ENCODE data around the gene LY9. TPM values are rescaled to one million over a fixed set of nuclear protein-coding genes. Genes with fewer than 3 reads are reported as not detected.

Gene LY9, protein sequence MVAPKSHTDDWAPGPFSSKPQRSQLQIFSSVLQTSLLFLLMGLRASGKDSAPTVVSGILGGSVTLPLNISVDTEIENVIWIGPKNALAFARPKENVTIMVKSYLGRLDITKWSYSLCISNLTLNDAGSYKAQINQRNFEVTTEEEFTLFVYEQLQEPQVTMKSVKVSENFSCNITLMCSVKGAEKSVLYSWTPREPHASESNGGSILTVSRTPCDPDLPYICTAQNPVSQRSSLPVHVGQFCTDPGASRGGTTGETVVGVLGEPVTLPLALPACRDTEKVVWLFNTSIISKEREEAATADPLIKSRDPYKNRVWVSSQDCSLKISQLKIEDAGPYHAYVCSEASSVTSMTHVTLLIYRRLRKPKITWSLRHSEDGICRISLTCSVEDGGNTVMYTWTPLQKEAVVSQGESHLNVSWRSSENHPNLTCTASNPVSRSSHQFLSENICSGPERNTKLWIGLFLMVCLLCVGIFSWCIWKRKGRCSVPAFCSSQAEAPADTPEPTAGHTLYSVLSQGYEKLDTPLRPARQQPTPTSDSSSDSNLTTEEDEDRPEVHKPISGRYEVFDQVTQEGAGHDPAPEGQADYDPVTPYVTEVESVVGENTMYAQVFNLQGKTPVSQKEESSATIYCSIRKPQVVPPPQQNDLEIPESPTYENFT
- not detected for total RNA-seq
- long read RNA-seq: 0 reads

DNA sequence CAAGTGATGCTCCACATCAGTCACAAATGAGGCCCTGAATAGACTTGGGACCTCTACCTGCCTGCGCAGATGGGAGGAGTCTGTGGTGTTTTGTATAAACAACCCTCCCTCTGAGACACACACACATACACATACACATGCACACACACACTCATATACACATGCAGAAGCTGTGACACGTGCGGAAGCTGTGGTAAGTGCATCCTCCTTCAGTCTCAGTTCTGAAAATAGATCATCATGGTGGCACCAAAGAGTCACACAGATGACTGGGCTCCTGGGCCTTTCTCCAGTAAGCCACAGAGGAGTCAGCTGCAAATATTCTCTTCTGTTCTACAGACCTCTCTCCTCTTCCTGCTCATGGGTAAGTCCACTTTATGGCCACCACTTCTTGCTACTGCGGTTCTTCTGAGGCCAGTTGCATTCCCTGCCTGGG is at the start of gene LY9:
TSS of gene LY9 (plus strand) at position 224 of the 433 bp plus-strand sequence. CDS start at position 238, 14 bp downstream.
- ATAC-seq (peak; percentile 16), DNase-seq (ENCODE audit: missing footprints) (no peak)
- intact Hi-C loops (cut with DNase I): no loop called here

DNA sequence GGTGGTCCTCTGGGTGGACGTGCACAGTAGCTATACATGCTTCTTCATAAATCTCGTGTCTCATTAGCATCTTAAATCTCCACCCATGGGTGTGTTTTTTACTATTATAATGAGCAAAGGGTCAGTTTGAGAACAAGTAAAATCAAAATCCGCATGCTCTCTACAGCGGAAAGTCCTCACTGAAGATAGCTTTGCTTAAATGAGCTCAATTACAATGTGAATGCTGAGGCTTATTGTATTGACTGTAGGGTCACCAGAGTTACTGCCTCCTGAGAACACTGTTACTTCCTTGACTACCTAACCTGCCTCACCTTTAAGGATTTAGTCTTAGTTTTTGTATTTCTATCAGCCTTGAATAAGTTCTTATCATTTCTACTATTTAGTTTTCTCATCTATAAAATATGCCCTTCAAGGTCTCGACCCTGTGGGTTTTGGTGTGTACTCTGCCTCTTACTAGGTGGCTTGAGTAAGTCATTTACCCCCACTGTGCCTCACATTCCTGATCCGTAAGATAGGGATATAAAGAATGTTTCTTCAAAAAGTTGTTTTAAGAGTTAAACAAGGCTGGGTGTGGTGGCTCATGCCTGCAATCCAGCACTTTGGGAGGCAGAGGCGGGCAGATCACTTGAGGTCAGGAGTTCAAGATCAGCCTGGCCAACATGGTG is 49.0 kb upstream of the LY9 start:
- intact Hi-C loops (cut with DNase I): no loop called here
- no peak for ATAC-seq
- DNase-seq (ENCODE audit: missing footprints): no peak

DNA sequence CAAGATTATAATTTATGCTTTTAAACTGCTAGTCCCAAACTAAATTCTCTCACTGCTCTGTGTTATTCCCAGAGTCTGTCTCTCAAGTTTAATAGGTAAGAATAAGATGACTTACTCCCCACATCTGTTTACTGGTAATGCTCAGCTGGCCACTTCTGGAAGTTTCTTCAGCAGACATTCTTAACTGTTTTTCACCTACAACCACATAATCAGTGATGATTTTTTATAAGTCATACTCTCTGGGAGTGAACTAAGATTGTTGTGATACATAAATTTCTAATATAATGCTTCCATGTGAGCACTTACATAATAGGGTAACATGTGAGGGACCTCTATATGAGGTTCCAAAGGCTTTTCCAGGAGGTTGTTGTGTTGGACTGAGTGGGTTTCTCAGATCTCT is 48.3 kb upstream of the LY9 start:
- DNase-seq (ENCODE audit: missing footprints) (no peak), ATAC-seq (no peak)
- intact Hi-C loops (cut with DNase I): no loop called here

DNA sequence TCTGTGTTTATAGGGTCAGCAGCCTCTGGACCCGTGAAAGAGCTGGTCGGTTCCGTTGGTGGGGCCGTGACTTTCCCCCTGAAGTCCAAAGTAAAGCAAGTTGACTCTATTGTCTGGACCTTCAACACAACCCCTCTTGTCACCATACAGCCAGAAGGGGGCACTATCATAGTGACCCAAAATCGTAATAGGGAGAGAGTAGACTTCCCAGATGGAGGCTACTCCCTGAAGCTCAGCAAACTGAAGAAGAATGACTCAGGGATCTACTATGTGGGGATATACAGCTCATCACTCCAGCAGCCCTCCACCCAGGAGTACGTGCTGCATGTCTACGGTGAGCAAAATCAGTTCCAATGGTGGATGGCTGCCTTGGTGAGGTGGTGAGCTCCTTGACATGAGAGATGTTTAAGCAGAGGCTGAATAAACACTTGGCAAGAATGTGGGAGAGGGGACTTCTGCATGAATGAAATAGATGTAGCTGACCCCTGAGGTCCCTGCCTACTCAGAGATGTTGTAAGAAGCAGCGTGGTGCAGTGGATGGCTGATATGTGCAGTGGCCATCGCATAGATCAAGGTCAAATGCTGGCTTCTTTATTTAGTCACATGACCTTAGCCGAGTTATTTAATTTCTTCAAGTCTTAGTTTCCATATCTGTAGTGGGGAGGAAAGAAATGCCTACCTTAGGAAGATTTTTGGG is 47.6 kb upstream of the LY9 start:
- ATAC-seq (no peak), DNase-seq (ENCODE audit: missing footprints) (no peak)
- intact Hi-C loops (cut with DNase I): no loop called here

DNA sequence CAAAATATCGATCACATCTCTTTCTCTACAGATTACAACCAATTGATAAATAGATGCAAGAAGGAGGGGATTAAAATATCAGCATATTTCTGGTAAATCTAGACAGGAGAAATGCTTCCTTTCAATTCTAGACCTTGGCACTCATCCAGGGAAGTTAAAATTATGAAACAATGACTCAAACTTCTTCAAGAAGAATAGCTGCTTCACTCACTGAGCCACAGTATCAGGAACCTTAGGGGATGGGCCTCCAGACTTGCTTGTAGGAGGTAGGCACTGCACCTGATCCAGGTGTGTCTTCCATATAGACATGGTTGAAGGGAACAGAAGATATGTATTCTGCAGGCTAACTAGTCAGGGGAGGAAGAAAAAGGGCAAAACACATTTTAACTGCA is 47.1 kb upstream of the LY9 start:
- ATAC-seq (no peak), DNase-seq (ENCODE audit: missing footprints) (no peak)
- intact Hi-C loops (cut with DNase I): no loop called here

DNA sequence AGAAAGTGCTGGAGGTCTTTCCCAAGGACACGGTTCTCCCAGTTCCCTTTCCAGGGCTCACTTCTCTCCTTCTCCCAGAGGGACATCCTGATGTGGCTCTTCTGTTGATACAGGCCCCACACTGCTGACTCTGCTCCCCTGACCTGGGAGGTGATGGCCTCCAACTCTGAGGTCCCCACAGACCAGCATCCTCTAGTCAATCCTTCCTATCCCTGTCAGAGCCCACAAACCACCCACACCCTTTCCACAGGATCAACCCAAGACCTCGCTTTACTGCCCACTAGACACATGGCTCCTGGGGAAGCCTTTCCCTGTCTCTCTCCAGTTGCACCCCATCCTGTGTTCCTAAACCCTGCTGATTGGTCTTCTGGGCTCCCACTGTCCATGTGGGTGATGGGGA is 45.4 kb upstream of the LY9 start:
- ATAC-seq: no peak
- intact Hi-C loops (cut with DNase I): no loop called here

DNA sequence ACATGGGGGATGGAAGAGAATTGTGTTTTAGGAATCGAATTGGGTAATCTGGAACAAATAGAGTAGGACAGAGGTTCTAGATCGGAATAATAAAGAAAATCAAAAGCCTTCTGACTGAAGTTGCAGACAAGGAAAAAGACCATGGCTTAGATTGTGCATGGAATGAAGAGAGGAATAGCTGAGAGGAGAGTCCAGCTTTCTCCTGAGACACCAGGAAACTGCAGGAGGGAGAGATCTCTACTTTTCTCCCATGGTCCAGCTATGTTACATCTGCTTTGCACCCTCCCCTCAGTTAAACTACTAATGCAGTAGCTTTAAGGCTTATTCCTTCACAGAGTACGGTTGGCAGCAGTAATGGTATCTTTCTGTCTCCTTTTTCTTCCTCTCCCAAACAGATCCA is 43.6 kb upstream of the LY9 start:
- no peak for DNase-seq (ENCODE audit: missing footprints)
- intact Hi-C loops (cut with DNase I): no loop called here
- no peak for ATAC-seq

More for the DNA sequence above, 45.4 kb upstream of the LY9 start:
- no peak for DNase-seq (ENCODE audit: missing footprints)

DNA sequence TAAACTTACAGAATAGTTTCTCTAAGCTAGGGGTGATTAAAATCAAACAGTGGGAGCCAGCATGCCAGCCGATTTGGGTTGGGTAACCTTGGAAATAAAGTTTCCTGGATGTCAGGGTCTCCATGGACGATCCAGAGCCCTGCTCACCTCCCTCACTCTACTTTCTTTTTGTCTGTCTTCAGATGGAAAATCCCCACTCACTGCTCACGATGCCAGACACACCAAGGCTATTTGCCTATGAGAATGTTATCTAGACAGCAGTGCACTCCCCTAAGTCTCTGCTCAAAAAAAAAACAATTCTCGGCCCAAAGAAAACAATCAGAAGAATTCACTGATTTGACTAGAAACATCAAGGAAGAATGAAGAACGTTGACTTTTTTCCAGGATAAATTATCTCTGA is 43.0 kb upstream of the LY9 start:
- ATAC-seq (no peak), DNase-seq (ENCODE audit: missing footprints) (no peak)
- intact Hi-C loops (cut with DNase I): no loop called here

DNA sequence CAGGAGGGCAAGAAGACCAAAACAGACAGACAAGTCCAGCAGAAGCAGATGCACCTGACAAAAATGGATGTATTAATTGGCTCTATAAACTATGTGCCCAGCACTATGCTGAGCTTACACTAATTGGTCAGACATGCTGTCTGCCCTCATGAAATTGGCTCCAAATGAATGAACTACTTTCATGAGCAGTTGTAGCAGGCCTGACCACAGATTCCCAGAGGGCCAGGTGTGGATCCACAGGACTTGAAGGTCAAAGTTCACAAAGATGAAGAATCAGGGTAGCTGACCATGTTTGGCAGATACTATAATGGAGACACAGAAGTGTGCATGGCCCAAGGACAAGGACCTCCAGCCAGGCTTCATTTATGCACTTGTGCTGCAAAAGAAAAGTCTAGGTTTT is 42.4 kb upstream of the LY9 start:
- ATAC-seq: no peak
- DNase-seq (ENCODE audit: missing footprints): no peak
- intact Hi-C loops (cut with DNase I): no loop called here

DNA sequence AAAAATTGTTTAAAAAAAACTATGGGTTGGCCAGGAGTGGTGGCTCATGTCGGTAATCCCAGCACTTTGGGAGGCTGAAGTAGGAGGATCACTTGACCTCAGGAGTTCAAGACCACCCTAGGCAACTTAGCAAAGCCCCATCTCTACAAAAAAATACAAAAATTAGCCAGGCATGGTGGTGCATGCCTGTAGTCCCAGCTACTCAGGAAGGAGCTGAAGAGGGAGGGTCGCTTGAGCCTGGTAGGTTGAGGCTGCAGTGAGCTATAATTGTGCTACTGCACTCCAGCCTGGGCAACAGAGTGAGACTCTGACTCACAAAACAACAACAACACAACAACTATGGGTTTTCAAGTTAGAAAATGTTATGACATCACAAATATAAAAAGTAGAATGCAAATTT is 40.5 kb upstream of the LY9 start:
- no peak for DNase-seq (ENCODE audit: missing footprints)
- intact Hi-C loops (cut with DNase I): no loop called here
- ATAC-seq: no peak

DNA sequence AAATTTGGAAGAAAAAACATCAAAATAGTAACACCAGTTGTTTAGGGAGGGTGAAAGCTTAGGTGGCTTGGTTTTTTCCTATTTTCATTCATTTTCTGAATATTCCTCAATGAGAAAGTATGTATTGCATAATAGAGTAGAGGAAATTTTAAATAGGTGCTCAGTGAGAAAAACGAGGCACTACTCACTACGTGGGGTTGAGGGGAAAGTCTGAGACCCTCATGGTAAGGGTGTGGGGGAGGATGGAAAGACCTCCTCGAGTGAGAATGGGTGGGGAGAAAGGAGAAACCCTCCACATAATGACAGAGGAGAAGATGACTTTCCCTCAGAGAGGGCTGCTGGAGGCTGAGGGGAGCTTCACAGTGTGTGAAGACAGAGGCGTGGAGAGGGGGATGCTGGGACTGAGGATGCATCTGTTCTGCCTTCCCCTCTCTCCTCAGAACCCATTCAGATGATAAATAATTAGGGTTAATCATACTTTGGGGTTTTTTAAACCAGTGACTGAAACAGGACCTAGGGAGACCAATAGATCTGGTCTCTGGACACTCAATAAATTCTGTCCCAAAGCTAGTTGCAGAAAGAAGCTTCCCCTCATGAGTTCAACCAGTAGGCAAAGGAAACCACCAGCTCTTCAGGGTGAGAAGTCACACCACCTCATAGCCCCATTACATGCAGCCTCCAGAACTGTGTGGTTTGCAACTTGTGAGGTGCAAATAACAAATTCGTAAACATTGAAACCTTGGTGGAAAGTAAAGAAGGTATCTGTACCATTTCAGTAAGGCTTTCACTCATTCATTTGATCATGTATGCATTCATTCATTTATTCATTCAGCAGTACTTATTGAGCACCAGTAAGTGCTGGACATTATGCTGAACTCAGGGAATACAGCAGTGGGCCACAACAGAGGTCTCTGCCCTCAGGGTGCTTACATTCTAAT is 39.8 kb upstream of the LY9 start:
- no peak for DNase-seq (ENCODE audit: missing footprints)

DNA sequence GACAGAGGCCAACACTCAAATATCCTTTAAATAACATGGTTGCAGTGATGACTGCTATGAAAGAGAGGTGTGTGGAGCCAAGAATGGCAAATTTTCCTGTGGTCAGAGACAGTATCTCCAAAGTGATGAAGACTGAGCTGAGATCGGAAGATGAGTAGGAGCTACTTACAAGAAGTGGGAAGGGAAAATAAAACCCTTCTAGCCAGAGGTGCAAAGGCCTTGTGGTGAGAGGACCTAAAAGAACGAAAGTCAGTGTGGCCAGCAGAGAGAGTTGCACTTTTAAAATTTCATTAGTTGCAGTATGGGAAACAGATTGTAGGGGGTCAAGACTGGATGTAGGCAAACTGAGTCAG is 39.1 kb upstream of the LY9 start:
- no peak for DNase-seq (ENCODE audit: missing footprints)
- intact Hi-C loops (cut with DNase I): no loop called here
- no peak for ATAC-seq

More for the DNA sequence above, 39.8 kb upstream of the LY9 start:
- no peak for ATAC-seq
- intact Hi-C loops (cut with DNase I): no loop called here

DNA sequence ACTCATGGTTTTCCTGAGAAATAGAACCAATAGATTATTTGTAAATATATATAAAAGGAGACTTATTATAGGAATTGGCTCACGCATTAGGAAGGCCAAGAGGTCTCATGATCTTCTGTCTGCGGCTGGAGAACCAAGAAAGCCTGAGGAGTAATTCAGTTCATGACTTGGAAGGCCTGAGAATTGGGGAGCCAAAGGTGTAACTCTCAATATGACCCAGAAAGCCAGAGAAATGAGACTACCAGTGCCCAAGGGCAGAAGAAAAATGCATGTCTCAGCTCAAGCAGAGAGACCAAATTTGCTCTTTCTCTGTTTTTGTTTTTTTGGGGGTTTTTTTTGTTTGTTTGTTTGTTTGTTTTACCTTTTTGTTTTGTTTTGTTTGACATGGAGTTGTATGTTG is 37.5 kb upstream of the LY9 start:
- no peak for DNase-seq (ENCODE audit: missing footprints)
- intact Hi-C loops (cut with DNase I): no loop called here
- no peak for ATAC-seq

DNA sequence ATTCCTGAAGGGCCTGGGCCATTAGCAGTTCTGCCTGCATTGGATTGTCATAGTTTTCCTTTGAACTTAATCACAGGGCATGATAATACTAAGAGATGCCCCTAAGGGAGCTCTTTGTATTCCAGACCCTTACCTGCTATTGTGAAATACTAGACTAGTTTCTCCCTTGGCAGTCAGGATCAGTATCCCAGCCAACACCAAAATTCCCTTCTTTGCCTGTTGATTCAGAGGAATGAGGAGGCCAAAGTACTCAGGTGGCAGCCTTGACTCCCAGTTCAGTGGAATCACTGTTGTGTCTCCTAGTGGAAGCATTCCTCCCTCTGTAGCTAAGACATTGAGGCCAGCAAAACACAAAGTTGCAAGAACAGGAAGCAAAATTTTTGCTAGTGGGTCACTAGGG is 36.2 kb upstream of the LY9 start:
- DNase-seq (ENCODE audit: missing footprints) (no peak), ATAC-seq (no peak)
- intact Hi-C loops (cut with DNase I): no loop called here

DNA sequence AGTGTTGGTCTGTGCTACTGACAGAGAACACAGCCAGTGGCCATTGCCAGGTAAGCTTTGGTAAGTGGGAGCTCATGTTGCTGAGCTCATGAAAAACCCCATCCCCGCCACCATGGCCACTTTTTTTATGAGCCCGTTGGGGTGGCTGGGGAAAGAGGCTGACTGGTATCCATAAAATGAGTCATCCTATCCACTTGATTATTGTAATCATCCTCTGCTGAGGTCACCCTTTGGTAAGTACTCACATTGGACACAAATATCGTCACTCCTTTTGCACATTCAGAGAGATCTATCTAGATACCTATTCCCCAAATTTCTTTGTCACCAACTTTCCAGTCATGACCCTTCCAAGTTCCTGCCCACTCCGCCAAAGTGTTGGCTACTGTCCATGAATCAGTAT is 34.9 kb upstream of the LY9 start:
- DNase-seq (ENCODE audit: missing footprints) (no peak), ATAC-seq (no peak)
- intact Hi-C loops (cut with DNase I): no loop called here

DNA sequence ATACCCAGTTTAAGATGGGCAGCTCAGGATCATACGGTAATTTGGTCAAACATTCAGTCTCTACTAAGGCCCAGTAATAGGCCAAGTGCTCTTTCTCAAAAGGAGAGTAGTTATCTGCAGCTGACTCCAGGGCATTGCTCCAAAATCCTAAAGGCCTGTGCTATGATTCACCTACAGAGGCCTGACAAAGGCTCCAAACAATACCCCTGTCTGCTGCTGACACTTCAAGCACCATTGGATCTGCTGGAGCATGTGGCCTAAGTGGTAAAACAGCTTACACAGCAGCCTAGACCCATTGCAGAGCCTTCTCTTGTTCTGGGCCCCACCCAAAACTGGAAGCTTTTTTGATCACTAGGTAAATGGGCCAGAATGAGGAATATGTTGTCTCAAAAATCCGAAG is 34.1 kb upstream of the LY9 start:
- ATAC-seq (no peak), DNase-seq (ENCODE audit: missing footprints) (no peak)
- intact Hi-C loops (cut with DNase I): no loop called here

DNA sequence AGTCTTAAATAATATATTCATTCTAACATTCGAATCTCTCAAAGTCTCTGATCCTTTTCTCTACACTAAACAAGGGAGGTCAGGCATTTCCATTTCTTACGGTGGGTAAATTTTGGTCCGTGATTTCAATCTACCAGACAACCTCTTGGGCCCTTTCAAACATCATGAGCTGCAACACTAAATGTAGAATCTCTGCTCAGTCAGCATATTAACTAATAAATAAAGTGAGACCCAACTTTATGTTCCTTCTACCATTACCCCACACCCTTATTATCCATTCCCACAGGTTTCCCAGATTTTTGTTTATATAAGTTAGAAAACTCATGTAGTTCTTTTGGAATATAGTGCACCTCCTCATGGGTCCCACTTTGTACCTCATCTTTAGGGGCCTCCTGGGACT is 32.0 kb upstream of the LY9 start:
- intact Hi-C loops (cut with DNase I): no loop called here
- ATAC-seq (no peak), DNase-seq (ENCODE audit: missing footprints) (no peak)

Measured in Right ventricle myocardium inferior (tissue), 1 donor.